Astrocyte (in vitro differentiated cells and primary cell): Measurements from ENCODE around the gene LAMC1.

Experiments
- EZH2 ChIP-seq: IDR thresholded peaks from 2 replicates; pipeline ENCODE4 v1.6.1; 2012; ENCODE audit warnings: mild to moderate bottlenecking, low read length, inconsistent platforms; ENCODE audit not compliant: insufficient read depth
- TF ChIP-seq, protein P1 (sequence below): IDR thresholded peaks from 2 replicates; pipeline ENCODE4 v1.5.1; 2011; ENCODE audit warnings: low read depth, mild to moderate bottlenecking, inconsistent platforms, low read length, moderate library complexity; ENCODE audit not compliant: insufficient read depth

DNA sequence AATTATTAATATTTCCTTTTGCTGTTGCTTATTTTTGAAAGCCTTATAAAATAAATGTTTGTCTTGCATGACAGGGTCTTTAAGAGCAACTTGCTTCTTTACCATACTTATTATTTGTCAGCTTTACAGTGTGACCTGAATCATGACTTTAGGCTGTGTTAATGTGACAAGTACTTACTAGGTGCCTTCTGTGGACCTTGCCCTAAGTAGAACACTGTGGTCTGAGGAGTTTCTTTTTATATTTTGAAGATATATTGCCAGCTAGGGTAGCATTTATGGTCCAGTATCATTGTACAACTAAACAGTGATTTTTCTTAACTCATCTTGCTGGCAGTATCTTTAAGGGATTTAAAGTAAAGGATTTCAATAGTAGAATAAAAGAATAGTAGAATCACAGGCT lies 117.4 kb downstream of the LAMC1 start:
- TF ChIP-seq, protein P1, sequence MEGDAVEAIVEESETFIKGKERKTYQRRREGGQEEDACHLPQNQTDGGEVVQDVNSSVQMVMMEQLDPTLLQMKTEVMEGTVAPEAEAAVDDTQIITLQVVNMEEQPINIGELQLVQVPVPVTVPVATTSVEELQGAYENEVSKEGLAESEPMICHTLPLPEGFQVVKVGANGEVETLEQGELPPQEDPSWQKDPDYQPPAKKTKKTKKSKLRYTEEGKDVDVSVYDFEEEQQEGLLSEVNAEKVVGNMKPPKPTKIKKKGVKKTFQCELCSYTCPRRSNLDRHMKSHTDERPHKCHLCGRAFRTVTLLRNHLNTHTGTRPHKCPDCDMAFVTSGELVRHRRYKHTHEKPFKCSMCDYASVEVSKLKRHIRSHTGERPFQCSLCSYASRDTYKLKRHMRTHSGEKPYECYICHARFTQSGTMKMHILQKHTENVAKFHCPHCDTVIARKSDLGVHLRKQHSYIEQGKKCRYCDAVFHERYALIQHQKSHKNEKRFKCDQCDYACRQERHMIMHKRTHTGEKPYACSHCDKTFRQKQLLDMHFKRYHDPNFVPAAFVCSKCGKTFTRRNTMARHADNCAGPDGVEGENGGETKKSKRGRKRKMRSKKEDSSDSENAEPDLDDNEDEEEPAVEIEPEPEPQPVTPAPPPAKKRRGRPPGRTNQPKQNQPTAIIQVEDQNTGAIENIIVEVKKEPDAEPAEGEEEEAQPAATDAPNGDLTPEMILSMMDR, result no peak
- TF ChIP-seq EZH2, result no peak
